ENCODE data around the gene HCK. TPM values are rescaled to one million over a fixed set of nuclear protein-coding genes. Genes with fewer than 3 reads are reported as not detected.

The HCK gene
- total RNA-seq, 1 donor from 2014 or later, result not detected

DNA sequence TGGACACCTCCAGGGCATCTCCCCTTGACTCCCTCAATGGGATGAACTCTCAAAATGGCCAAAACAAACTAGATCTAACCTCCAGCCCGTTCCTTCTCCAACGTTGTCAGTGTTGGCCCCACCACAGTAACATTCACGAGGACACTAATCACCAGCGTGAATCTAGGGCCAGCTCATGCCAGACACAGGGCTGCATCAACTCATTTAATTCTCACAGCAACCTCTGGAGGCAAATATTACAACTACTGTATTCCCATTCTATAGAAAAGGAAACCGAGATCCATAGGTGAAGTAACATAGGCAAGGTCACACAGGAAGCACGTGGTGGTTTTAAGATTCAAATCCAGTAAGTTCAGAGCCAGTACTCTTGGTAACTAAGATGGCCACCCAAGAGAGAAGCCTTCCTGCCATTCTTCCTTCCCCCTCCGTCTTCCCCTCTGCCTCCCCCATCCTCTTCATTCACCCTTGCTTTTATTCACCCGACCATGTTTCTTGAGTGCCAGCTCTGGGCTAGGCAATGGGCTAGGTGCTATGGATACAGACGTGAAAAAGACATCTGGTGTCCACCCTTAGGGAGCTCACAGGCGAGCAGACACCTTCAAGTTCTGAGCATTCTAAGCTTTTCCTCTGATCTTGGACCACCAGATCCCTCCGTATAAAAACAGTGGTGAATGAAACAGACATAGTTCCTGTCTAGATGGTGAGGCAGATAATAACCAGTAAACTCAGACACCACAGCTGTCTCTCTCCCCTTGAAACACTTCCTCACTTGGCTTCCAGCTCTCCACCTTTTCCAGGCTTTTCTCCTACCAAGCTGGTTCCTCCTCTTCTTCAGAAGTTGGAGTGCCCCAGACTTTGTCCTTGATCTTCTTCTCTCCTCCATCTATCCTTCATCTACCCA lies 32.2 kb upstream of the HCK start:
- Mint-ChIP-seq H3K4me3 (ENCODE audit: unreplicated experiment) (peak overlapping the region; percentile 63), H3K36me3 (ENCODE audit: unreplicated experiment) (no peaks in the 10 kb centered on the region), H3K9me3 (ENCODE audit: unreplicated experiment) (no peaks in the 10 kb centered on the region), H3K4me1 (ENCODE audit: unreplicated experiment) (peaks cover 7% of the 10 kb centered on the region), H3K27me3 (ENCODE audit: unreplicated experiment) (peaks cover 85% of the 10 kb centered on the region), H3K27ac (ENCODE audit: unreplicated experiment) (no peak overlapping the region)
- no peak for DNase-seq (ENCODE audit: extremely low spot score, unreplicated experiment)
- TF ChIP-seq, protein P1, sequence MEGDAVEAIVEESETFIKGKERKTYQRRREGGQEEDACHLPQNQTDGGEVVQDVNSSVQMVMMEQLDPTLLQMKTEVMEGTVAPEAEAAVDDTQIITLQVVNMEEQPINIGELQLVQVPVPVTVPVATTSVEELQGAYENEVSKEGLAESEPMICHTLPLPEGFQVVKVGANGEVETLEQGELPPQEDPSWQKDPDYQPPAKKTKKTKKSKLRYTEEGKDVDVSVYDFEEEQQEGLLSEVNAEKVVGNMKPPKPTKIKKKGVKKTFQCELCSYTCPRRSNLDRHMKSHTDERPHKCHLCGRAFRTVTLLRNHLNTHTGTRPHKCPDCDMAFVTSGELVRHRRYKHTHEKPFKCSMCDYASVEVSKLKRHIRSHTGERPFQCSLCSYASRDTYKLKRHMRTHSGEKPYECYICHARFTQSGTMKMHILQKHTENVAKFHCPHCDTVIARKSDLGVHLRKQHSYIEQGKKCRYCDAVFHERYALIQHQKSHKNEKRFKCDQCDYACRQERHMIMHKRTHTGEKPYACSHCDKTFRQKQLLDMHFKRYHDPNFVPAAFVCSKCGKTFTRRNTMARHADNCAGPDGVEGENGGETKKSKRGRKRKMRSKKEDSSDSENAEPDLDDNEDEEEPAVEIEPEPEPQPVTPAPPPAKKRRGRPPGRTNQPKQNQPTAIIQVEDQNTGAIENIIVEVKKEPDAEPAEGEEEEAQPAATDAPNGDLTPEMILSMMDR (IDR thresholded peaks at IDR 0.05), result no peak

DNA sequence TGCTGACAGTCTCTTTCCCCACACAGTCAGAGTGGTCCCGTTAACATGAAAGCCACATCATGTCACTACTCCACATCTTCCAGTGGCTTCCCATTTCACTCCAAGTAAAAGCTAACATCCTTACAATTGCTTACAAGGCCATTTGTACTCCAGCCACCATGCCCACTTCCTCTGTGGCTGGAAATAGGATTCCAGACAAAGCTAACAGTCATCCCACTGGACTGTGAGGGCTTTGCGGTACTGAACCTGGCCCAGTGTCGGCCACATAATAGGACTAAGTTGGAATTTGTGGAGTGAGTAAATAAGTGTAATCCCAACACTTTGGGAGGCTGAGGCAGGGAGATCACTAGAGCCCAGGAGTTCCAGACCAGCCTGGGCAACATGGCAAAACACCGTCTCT lies 31.0 kb upstream of the HCK start:
- Mint-ChIP-seq H3K4me1 (ENCODE audit: unreplicated experiment) (peaks cover 7% of the 10 kb centered on the region), H3K9me3 (ENCODE audit: unreplicated experiment) (no peaks in the 10 kb centered on the region), H3K27me3 (ENCODE audit: unreplicated experiment) (peaks cover 82% of the 10 kb centered on the region), H3K27ac (ENCODE audit: unreplicated experiment) (no peak overlapping the region), H3K36me3 (ENCODE audit: unreplicated experiment) (no peaks in the 10 kb centered on the region), H3K4me3 (ENCODE audit: unreplicated experiment) (no peak overlapping the region)
- no peak for DNase-seq (ENCODE audit: extremely low spot score, unreplicated experiment)
- TF ChIP-seq, protein P1 (IDR thresholded peaks at IDR 0.05), result no peak

- Mint-ChIP-seq H3K4me3 (ENCODE audit: unreplicated experiment) (no peak overlapping the region), H3K36me3 (ENCODE audit: unreplicated experiment) (no peaks in the 10 kb centered on the region), H3K9me3 (ENCODE audit: unreplicated experiment) (no peaks in the 10 kb centered on the region), H3K27ac (ENCODE audit: unreplicated experiment) (no peak overlapping the region), H3K4me1 (ENCODE audit: unreplicated experiment) (no peaks in the 10 kb centered on the region), H3K27me3 (ENCODE audit: unreplicated experiment) (peaks cover 75% of the 10 kb centered on the region)
- TF ChIP-seq, protein P1 (IDR thresholded peaks at IDR 0.05), result no peak
- no peak for DNase-seq (ENCODE audit: extremely low spot score, unreplicated experiment)
These were observed 27.3 kb upstream of the HCK start for GRCh38 chr20:32024683-32025295.

DNA sequence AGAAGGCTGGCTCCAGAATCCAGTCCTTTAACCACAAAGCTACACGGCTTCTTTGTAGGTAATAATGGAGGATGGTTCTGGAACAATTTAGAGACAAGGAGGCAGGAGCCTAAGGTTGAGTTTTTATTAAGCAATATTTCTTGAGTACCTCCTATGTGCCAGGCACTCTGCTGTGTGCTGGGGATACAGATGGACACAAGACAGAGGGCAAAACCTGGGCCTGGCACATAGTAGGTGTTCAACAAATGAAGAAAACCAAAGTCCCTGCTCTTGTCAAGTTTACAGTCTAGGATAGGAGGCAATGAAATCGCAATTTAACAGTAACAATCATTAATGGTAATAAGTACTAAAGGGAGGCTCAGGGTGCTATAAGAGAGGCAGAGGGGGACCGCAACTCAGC lies 24.4 kb upstream of the HCK start:
- no peak overlapping the region for H3K4me3 Mint-ChIP-seq (ENCODE audit: unreplicated experiment)
- no peaks in the 10 kb centered on the region for H3K36me3 Mint-ChIP-seq (ENCODE audit: unreplicated experiment)
- TF ChIP-seq, protein P1 (IDR thresholded peaks at IDR 0.05), result no peak
- no peak overlapping the region for H3K27ac Mint-ChIP-seq (ENCODE audit: unreplicated experiment)
- no peaks in the 10 kb centered on the region for H3K4me1 Mint-ChIP-seq (ENCODE audit: unreplicated experiment)
- no peaks in the 10 kb centered on the region for H3K9me3 Mint-ChIP-seq (ENCODE audit: unreplicated experiment)
- peaks cover 62% of the 10 kb centered on the region for H3K27me3 Mint-ChIP-seq (ENCODE audit: unreplicated experiment)
- no peak for DNase-seq (ENCODE audit: extremely low spot score, unreplicated experiment)
